Measurements from ENCODE around the gene RBFOX2. TPM values are rescaled to one million over a fixed set of nuclear protein-coding genes. Genes with fewer than 3 reads are reported as not detected.

RBFOX2 gene
- polyA plus RNA-seq, 4 donors = 113 to 208 (median 133) TPM

- no peak for DNase-seq (ENCODE audit: low read depth in 4 of 4, low spot score in 3 of 4)
Measured at GRCh38 chr22:35883031-35883620, 145.5 kb downstream of the RBFOX2 start.

- no peak for DNase-seq (ENCODE audit: low read depth in 4 of 4, low spot score in 3 of 4)
Measured at GRCh38 chr22:35882211-35883030, 146.2 kb downstream of the RBFOX2 start.

- DNase-seq (ENCODE audit: low read depth in 4 of 4, low spot score in 3 of 4) = no peak
Measured at GRCh38 chr22:35879351-35879750, 149.3 kb downstream of the RBFOX2 start.

- no peak for DNase-seq (ENCODE audit: low read depth in 4 of 4, low spot score in 3 of 4)
Measured at GRCh38 chr22:35873426-35873825, 155.2 kb downstream of the RBFOX2 start.

- DNase-seq (ENCODE audit: low read depth in 4 of 4, low spot score in 3 of 4) = no peak
Measured at GRCh38 chr22:35872451-35872850, 156.2 kb downstream of the RBFOX2 start.

- DNase-seq (ENCODE audit: low read depth in 4 of 4, low spot score in 3 of 4) = no peak
Measured at GRCh38 chr22:35870517-35871293, 157.9 kb downstream of the RBFOX2 start.

GRCh38 chr22:35868938-35869337, 159.7 kb downstream of the RBFOX2 start:
- no peak for DNase-seq (ENCODE audit: low read depth in 4 of 4, low spot score in 3 of 4)

- DNase-seq (ENCODE audit: low read depth in 4 of 4, low spot score in 3 of 4) = no peak
Measured at GRCh38 chr22:35866651-35867050, 162.0 kb downstream of the RBFOX2 start.

- DNase-seq (ENCODE audit: low read depth in 4 of 4, low spot score in 3 of 4) = no peak
Measured at GRCh38 chr22:35864545-35865165, 164.0 kb downstream of the RBFOX2 start.

- no peak for DNase-seq (ENCODE audit: low read depth in 4 of 4, low spot score in 3 of 4)
Measured at GRCh38 chr22:35863432-35863831, 165.2 kb downstream of the RBFOX2 start.

GRCh38 chr22:35862697-35863096, 165.9 kb downstream of the RBFOX2 start:
- DNase-seq (ENCODE audit: low read depth in 4 of 4, low spot score in 3 of 4) = no peak

- DNase-seq (ENCODE audit: low read depth in 4 of 4, low spot score in 3 of 4) = no peak
Measured at GRCh38 chr22:35861451-35861850, 167.2 kb downstream of the RBFOX2 start.

- DNase-seq (ENCODE audit: low read depth in 4 of 4, low spot score in 3 of 4) = no peak
Measured at GRCh38 chr22:35860837-35861236, 167.8 kb downstream of the RBFOX2 start.

GRCh38 chr22:35860087-35860733, 168.4 kb downstream of the RBFOX2 start:
- no peak for DNase-seq (ENCODE audit: low read depth in 4 of 4, low spot score in 3 of 4)

- no peak for DNase-seq (ENCODE audit: low read depth in 4 of 4, low spot score in 3 of 4)
Measured at GRCh38 chr22:35854334-35854733, 174.3 kb downstream of the RBFOX2 start.

- no peak for DNase-seq (ENCODE audit: low read depth in 4 of 4, low spot score in 3 of 4)
Measured at GRCh38 chr22:35852076-35852475, 176.5 kb downstream of the RBFOX2 start.

GRCh38 chr22:35850831-35851230, 177.8 kb downstream of the RBFOX2 start:
- DNase-seq (ENCODE audit: low read depth in 4 of 4, low spot score in 3 of 4) = no peak

- no peak for DNase-seq (ENCODE audit: low read depth in 4 of 4, low spot score in 3 of 4)
Measured at GRCh38 chr22:35846804-35847203, 181.8 kb downstream of the RBFOX2 start.

- no peak for DNase-seq (ENCODE audit: low read depth in 4 of 4, low spot score in 3 of 4)
Measured at GRCh38 chr22:35844886-35845285, 183.7 kb downstream of the RBFOX2 start.

GRCh38 chr22:35842954-35843353, 185.7 kb downstream of the RBFOX2 start:
- no peak for DNase-seq (ENCODE audit: low read depth in 4 of 4, low spot score in 3 of 4)

- no peak for DNase-seq (ENCODE audit: low read depth in 4 of 4, low spot score in 3 of 4)
Measured at GRCh38 chr22:35842519-35842913, 186.1 kb downstream of the RBFOX2 start.
